ENCODE results near the gene BEND7.

BEND7 gene

DNA sequence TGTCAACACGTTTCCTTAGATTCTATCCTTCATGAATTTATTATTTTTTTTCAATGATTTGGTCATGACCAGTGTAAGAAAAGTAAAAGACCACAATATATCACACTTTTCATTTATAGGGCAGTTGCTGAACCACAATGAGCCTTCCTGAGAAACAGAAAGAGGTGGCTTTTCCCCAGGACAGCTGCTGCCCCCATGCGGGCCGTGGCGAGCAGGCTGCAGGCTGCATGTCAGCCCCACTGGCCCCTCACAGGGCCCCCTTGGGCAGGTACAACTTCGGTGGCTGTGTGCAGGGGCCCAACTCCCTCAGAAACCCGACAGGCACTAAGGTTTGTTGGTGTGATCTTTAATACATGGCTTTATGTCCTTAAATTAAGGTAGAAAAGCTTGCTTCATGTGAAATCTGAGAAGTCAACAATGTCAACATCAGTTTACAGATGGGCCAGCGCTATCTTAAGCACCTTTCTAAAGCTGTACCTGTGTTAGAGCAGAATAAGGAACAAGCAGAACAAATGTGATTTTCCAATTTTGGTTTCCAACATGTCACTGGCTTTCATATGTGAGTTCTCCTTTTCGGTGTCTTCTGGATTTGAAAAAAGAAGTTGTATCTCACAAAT is 10.6 kb downstream of the BEND7 start:
- no peak for DNase-seq

DNA sequence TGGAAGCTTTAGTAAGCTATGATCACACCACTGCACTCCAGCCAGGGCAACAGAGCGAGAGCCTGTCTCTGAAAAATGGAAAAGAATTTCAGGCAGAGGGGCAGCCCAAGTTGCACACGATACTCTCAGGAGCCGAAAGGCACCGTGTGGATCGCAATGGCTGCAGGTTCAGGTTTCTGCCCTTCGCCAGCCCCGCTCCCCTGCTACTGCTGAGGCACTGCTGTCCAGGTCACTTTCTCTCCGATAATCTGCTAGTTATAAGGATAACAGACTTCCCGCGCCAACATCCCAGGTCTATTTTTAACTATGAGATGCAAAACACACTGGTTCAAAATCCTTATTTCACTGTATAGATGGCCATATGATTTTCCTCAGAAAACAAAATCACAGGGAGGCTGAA is 11.1 kb downstream of the BEND7 start:
- DNase-seq: no peak

DNA sequence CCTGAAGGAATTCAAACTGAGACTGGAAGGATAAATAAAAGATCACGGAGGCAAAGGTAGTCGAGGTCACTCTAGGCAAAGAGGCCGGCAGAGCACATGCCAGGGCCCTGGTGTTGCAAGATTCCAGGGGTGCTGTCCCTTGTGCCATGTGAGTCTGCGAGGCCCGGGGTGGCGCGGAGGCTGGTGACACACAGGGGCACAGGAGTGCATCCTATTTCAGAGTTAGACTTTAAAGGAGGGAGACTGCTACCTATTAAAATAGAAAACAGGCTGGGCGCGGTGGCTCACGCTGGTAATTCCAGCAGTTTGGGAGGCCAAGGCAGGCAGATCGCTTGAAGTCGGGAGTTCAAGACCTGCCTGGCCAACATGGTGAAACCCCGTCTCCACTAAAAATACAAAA is 12.6 kb downstream of the BEND7 start:
- DNase-seq: no peak

DNA sequence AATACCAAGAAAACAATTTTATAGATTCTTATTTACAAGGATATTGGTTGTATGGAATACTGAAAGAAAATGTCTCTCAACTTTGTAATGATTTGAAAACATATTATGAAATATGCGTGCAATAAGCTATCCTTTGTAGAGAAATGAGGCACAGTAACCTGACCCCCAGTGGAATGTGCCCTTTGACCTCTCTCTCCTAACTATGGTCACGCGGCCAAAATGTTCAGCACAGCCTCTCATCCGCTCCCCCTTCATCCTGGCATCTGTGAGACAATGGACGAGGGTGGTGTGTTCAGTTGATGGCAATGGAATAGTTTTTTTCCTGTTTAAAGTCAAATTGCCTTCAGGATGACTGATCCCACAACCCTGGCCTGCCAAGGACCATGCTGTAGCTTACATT is 13.3 kb downstream of the BEND7 start:
- no peak for DNase-seq

DNA sequence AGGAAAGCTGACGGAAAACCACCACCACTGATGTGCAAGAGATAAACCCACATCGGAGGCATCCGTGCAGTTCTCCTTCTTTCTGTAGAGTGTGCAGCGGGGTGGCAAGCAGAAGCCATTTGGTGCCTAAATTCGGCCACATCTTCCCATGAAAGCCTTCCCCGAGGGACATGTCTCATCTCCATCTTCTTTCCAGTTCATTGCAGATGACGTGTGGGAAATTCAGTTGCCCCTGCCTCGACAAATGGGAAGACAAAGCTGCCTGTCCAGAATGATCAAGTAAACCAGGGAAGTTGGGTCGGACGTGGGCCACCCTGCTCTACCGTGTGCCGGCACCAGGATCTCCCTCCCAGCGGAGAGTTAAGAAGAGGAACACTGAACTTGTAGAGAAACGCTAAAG is 14.5 kb downstream of the BEND7 start:
- DNase-seq: no peak

DNA sequence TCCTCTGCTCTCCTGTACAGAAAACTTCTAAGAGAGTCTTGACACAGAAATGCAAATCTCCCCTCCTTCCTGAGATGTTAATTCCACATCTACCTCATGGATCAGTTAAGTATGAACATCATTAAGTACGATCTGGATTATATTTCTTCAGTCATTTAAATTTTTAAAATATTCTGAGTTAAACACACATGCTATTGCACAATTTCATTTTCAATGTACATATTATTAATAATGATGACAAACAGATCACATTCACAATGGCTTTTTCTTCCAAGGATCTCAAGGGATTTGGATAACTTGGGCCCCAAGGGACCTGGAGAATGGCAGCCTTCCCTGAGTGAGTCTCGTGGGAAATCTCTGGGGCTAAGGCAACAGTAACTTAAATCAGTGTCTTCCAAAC is 16.2 kb downstream of the BEND7 start:
- no peak for DNase-seq

DNA sequence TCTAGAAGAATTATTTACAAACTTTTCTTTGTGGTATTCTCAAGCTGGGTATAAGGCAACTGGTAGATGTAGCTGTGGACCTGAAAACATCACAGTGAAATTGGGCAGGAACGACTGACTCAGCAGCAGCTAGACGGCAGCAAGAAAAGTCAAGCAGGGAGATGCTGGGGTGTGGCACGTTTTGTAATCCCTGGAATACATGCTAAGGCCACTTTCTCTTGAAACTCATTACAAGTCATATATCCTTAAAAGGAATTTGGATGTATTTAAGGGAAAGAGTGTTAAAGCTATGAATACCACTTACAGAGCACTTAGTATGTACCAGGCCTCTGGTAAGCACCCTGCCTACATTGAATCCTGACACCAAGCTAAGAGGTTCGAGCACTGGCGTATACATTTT is 17.4 kb downstream of the BEND7 start:
- no peak for DNase-seq

DNA sequence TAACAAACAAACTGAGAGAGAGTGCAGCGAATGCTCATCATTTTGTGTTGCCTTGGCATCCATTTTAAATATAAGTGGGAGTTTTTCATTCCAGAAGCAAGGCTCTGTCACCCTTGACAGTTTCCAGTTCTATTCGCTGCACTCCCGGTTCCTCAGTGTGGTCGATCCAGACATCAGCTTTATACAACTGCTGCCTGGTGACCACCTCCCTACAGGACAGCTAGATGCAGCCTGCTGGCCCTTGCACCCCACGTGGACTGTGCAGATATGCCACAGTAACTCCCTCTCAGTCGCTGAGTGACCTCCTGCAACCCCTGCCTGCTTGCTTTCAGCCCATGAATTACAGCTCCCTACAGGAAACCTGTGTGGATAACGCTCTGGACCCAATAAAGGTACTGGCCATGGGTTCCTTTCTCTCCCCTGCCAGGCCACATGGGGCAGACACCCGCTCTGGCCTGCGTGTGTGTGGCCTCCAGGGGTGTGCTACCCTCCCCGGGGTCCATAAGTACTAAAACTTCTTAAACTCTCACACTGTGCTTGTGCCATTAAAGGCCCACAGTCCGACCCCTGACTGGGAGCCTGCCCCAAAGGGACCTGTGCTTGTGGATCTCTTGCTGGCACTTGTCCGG is 23.6 kb downstream of the BEND7 start:
- DNase-seq: no peak

DNA sequence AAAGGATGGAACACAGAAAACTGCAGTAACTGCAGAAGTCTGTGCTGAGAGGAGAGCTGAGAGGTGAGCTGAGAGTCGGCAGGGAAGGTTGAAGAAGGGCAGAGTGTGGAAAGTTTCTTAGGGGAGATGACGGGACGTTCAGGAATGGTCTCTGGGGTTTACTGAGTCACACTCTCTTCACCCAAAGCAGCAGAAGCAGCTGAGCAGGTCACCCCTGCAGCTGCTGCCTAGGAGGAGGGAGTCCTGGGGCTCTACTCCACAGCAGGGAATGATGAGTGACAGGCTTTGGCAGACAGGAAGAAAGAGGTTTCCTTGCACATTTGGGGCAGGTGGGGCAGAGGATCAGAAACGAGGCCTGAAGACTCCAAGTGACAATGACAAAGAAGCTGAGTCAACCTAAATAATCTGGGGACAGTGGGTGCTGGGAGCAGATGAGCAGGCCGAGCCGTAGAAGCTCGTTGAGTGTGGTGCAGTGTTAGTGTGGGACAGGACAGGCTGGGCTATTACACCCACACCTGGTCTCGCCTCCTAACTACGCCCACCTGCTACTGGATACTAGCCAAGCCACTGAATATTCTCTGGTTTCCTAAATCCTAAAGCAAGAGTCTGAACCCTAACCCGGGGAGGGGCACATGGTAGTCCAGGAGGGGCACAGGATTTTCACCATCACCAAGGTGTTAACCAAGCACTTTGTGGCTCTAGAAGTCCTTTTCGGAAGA is 24.9 kb downstream of the BEND7 start:
- no peak for DNase-seq

DNA sequence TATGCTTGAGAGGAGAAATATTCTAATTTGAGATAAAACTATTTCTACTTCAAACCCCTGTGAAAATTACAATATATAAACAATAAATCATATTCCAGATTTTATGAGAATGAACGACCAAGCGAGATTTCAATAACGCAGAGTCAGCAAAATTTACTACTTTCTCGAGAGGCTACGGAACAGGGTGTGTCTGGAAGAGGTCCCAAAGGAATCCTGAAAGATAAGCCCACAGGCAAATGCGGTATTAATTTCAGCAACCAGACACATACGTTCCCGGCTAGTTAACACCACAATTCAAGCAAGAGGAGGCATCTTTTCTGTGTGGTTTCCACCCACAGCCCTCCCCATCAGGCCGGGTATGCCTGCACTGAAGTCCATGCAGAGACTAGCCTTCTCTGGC is 26.4 kb downstream of the BEND7 start:
- DNase-seq: no peak

DNA sequence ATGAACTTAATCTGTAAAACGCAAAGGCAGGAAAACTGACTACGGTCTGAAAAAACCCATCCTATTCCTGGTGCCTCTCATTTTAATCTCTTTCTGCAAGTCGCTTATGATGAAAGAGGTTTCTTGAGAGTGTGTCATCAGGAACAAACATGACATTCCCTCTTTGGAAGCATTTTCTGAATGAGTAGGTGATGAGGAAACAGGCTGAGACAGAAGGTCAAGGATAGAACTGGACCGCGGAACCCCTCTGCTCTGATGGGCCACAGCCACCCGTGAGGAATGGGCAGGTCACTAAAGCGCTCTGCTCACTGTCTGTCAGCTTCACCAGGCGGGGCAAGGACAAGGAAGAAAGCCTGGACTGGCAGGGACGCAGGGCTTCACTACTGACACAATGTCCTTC is 28.6 kb downstream of the BEND7 start:
- no peak for DNase-seq

DNA sequence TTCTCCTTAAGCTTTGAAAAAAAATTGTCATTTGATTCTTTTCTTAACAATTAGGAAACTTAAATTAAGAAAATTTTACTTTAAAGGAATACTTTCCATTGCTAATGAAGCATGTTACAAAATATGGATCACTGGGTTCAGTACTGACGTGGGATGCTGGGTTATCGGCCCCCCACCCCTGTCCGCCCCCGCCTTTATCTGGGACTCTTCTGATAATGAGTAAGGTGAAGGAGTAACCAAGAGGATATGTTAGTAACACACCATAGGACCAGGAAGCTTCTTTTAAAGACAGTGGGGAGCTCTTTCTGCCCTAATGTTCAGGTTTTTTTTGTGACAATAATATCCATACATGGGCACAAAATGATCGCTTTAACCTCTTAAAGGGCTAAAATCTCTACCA is 29.7 kb downstream of the BEND7 start:
- DNase-seq: no peak

DNA sequence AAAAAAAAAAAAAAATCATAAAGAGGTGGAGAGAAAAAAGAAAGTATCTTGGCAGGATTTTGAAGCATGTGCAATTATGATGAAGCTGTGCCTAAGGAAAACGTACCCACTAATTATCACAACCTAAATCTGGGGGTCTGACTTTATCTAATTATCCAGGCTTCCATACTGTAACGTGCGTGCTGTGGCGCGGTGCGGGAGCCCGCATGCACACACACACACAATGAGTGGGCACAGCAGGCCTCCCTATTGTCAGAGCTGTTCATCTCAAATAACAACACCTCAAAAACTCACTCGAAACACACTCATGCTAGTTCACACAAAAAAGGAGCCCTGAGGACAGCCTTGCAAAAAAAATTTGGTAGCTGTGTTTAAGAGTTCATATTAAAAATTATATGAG is 31.9 kb downstream of the BEND7 start:
- DNase-seq: no peak

DNA sequence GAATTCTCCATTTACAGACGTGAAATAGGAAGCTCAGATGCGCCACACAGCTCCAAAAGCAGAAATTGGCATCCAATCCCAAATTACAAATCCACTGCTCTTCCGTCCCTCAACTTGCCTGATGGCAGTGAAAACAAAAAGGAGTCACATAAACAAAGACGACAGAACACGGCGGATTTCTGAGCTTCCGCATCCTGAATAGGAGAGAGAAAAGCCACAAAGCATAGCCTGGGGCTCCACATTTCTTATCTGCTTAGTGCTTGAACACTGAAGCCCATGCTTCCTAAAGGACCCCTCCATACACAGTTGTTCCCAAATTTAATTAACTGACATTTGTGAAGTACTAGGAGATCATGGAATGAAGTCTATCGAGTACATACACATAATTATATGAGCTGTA is 32.6 kb downstream of the BEND7 start:
- DNase-seq: no peak

DNA sequence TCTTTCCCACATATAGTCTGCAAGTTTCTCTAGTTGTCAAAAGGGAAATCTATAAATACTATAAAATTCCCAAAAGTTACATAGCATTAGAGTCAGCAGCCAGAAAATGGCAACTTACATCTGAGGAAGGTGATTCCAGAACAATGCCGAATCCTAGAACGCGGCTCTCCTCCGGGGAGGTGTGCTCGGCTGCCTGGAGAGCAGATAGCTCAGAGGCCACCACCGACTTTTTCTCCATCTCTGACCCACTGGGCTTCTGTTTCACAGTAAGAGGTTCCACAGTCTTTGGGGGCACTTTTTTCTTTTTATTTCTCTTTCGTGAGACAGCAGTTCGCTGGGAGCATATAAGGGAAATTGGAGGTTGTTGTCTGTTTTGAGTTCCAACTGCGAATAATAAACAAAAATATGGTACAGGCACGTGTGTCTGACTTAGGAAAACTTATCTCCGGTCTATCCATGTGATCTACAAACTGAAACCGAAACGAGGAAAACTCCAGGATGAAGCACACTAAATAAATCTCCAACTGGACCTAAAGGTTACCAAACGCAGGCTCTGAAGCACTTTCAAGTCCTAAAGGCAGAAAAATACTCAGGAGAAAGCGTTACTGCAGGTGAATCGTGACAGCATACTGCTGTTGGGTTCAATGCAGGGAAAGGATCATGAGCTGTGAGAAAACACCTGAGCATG is 36.2 kb downstream of the BEND7 start:
- no peak for DNase-seq

DNA sequence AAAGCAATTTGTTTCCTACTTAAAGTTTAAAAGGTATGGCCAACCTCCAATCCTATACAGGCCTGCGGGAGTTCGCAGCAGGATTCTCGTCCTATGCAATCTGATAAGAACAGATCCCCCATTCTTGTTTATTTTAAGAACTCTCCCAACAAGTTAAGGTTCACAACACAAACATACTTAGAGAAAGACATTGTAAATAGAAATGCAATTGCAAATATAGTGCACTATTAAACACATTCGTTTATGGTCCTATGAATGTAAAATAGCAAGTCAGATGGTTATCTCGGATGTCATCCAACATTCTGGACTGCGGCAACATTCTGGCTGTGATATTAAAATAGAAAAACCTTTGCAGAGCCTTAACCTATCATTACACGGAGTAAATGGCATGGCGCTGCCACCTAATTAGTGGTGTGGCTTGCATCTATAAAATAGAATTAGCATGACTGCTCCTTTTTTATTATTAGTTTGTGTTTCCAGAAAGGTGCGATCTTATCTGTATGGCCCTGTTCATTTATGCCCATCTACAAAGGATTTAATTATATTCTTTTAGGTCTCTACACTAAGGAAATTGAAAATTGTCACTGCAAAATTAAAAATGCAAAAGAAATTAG is 37.0 kb downstream of the BEND7 start:
- no peak for DNase-seq

DNA sequence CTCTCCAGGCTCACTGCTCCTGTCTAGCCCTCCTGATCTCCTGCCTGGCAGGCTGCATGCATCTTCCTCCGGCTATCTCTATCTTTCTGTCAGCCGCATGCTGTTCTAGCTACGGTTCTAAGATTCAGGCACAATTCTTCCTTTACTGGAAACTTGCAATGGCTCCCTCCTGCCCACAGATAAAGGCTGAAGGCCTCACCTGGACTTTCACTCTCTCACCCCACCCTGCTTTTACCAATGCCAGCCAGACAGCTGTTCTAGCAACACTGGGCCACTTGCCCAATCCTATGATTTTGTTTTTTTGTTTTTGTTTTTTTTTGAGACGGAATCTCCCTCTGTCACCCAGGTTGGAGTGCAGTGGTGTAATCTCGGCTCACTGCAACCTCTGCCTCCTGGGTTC is 38.3 kb downstream of the BEND7 start:
- no peak for DNase-seq

DNA sequence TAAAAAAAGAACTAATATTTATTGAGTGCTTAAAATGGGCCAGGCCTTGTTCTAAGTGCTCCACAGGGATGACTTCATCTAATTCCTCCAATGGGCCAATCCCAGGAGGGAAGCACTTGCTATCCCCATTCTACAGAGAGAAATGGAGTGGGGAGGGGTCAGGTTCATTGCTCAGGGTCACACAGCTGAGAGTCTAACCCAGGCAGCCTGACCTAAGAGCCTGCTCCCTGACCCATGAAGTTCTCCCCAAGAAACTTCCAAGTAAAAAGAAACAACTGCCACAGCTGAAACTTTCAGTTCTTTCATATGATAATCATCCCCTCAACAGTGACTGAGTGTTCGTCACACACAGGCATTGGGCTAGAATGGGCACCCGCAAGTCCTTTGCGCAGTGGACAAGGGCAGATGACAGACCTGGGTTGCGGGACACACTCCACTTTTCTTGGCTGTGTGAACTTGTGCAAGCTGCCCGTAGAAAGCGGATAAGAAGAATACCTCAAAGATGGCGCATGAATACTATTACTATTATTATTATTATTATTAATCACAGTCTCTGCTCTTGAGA is 39.7 kb downstream of the BEND7 start:
- no peak for DNase-seq

DNA sequence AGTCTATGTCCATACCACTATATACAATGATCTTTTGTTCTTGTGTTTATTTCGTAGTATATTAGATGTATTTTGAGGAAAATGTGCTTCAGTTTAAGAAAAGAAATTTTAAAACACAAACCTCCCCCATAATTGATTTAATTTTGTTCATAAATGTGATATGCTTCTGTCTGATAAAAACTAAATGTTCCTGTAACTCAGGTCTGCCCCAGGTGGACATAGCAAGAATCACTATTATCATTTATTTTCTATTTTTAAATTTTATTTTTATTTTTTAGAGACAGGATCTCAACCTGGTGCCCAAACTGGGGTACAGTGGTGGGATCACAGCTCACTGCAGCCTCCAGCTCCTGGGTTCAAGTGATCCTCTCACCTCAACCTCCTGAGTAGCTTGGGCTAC is 43.2 kb downstream of the BEND7 start:
- DNase-seq: no peak

DNA sequence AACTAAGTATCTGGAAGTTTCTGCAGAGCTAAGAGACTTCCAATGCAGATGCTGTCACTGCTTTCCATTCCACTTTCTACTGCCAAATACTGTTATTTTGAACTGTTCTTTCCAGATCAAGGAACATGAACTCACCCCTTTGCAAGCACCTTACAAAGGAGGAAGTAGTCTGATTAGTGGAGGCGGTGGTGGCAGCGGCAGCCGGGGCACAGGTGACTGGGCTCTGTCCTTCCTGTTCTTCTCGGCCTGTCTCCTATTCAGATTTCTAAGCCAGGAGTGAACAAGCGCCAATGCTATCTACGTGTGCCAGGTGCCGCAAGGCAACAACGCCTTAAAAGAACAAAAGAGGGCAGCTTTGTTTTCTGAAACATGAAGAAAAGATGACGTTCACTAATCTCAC is 44.9 kb downstream of the BEND7 start:
- DNase-seq: no peak

DNA sequence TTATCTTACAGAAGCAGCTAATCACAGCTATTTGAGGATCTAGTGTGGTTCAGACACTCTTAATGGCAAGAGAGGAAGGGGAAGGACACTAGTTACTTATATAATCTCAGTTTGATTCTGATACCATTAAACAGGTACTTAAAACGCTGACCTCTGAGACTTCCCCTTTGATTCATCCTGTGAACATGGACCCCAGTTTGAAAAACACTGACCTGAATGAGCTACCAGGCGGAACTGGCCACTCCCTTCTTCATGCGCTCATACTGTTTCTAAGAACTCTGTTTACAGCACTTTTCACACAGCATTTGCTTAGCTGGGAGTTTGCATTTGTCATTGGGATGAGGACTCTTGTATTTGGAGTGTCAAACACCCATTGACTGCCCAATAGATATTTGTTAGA is 45.7 kb downstream of the BEND7 start:
- DNase-seq: no peak

DNA sequence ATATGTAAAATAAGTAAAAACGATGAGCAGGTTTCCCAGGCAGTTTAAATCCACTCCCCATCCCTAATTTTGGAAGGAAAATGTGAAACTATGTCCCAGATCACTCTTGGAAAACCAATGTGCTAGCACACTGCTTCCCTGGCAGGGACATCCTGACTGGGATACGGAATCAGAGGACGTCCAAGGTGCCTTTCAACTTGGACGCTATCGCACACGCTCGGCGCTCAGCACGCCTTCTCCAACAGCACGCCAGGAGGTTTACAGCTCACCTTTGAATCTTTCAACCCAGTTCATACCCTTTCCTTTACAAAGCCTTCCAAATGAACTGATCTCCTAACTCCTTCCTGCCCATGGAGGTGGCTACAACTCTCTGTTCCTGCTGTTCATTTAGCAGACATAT is 47.1 kb downstream of the BEND7 start:
- DNase-seq: no peak

DNA sequence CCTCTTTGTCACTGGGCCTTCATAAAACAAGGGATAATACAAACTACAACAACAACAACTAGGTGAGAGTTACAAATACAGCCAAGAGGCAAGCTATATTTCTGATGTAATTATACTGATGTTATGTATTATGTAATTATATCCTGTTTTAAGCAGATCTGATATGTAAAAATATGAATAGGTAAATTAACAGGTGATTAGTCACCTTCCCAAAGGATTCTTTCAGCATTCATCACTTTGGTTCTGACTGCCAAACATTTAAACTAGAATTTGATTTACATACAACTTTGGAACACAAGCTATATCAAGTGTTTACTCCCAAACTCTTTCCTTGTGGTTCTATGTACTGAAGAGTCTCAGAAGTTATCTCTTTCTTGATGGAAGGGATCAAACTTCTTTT is 53.7 kb downstream of the BEND7 start:
- no peak for DNase-seq
